ENCODE results near the gene NCOR2. TPM values are rescaled to one million over a fixed set of nuclear protein-coding genes. Genes with fewer than 3 reads are reported as not detected.

The NCOR2 gene
- total RNA-seq, 4 donors from 2014 or later = 72.1 to 460 (median 119) TPM

DNA sequence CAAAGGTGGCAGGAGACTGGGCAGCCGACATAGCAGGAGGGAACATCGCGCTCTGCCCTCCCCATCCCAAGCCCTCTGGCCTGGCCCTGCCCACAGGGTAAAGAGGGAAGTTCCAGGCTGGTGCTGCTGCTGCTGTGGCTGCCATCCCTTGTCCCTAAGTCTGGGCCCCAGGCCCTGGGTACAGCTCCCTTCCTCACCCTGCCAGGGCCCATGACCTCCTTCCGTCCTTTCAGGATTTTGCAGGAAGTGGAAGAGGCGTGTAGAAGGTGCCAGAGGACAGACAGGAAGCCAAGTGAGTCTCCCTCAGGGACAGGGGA, 14.7 kb upstream of the NCOR2 start:
- in situ Hi-C loops (cut with MboI; ENCODE audit: low pct_ligation_motif_present in 1 of 4, low pct_unique_long_range_greater_than_20kb in 1 of 4, low sequenced_read_pairs in 3 of 4) = loop anchor here in 1 of 4 donors (25.0 kb wide), 1 partner anchor 180 kb away; no protein-coding TSS in a partner anchor
- 60% methylated on average over 5 of the region's 5 CpGs; no CpG with 5 or more reads in 1 of the 2 donors for WGBS, 2 donors (ENCODE audit: low coverage in 1 of 2)

DNA sequence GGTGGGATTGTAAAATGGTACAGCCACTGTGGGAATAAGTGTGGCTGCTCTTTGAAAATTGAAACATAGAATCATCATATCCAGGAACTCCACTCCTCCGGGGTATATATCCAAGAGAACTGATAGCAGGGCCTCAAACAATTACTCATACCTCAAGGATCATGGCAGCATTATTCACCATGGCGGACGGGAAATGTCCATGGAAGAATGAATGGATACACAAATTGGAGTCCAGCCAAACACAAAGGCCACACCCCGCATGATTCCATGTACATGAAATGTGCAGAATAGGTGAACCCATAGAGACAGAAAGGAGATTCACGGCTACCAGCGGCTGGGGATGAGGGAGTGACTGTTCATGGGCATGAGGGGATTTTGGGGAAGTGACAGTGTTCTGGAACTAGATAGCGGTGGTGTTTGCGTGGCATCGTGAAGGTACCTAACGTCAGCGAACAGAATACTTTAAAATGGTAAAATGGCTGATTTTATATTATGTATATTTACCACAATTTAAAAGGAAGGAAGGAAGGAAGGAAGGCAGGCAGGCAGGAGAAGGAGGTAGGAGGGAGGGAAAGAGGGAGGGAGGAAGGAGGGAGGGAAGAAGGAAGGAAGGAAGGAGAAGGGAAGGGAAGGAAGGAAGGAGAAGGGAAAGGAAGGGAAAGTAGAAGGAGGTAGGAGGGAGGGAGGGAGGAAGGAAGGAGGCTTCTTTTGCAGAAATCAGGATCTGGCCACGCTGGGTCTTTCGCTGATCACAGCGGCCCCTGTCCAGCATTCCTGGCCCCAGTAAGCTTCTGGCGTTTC, 14.1 kb upstream of the NCOR2 start:
- 75 to 88% methylated on average over 7 to 15 of the region's 15 CpGs for WGBS, 2 donors (ENCODE audit: low coverage in 1 of 2)

More for the DNA sequence above, 14.7 kb upstream of the NCOR2 start:
- H3K4me3 ChIP-seq = no peak overlapping the region
- H3K36me3 ChIP-seq = no peaks in the 10 kb centered on the region
- H3K27me3 ChIP-seq = no peaks in the 10 kb centered on the region
- H3K9me3 ChIP-seq = no peaks in the 10 kb centered on the region
- no peak overlapping the region for H3K27ac ChIP-seq
- TF ChIP-seq EP300 (IDR thresholded peaks at IDR 0.05; ENCODE audit: low read depth) (no peak), POLR2AphosphoS5 (IDR thresholded peaks at IDR 0.05) (no peak), POLR2A (IDR thresholded peaks at IDR 0.05) (no peak)
- TF ChIP-seq, protein P1, sequence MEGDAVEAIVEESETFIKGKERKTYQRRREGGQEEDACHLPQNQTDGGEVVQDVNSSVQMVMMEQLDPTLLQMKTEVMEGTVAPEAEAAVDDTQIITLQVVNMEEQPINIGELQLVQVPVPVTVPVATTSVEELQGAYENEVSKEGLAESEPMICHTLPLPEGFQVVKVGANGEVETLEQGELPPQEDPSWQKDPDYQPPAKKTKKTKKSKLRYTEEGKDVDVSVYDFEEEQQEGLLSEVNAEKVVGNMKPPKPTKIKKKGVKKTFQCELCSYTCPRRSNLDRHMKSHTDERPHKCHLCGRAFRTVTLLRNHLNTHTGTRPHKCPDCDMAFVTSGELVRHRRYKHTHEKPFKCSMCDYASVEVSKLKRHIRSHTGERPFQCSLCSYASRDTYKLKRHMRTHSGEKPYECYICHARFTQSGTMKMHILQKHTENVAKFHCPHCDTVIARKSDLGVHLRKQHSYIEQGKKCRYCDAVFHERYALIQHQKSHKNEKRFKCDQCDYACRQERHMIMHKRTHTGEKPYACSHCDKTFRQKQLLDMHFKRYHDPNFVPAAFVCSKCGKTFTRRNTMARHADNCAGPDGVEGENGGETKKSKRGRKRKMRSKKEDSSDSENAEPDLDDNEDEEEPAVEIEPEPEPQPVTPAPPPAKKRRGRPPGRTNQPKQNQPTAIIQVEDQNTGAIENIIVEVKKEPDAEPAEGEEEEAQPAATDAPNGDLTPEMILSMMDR (IDR thresholded peaks at IDR 0.05) = no peak
- peaks cover 0 to 5% (median 2%) of the 10 kb centered on the region in 4 donors for H3K4me1 ChIP-seq
- intact Hi-C loops (cut with DNase I; ENCODE audit: low total_unique reads) = no loop called here
- DNase-seq = no peak

DNA sequence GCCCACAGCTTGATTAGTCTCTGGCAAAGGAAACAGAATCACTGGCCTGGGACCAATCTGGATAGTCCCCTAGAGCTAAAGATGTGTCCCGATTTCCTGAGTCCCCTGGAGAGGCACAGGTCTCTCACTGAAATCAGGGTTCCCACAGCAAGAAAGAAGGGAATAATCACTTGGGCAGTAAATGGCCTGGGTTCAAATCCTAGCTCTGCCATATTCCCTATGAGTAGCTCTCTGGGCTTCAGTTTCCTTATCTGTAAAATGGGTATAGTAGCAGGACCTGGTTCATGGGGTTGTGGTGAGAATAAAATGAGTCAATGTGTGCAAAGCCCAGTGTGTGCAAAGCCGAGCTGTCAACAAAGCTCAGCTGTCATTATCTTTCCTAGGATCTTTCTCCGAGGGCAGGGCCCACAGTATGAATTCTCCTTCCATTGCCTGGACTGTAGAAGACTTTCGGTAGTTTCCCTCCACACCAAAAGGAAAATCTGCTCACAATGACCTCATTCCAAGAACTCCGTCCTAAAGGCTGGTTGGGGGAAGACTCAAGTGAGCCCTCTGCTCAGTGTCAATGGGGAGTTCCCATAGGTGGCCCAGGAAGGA, 12.6 kb upstream of the NCOR2 start:
- WGBS, 2 donors (ENCODE audit: low coverage in 1 of 2) = 90 to 100% methylated on average over 2 to 5 of the region's 5 CpGs

More for the DNA sequence above, 14.1 kb upstream of the NCOR2 start:
- H3K36me3 ChIP-seq = no peaks in the 10 kb centered on the region
- no peak overlapping the region for H3K27ac ChIP-seq
- in situ Hi-C loops (cut with MboI; ENCODE audit: low pct_ligation_motif_present in 1 of 4, low pct_unique_long_range_greater_than_20kb in 1 of 4, low sequenced_read_pairs in 3 of 4) (loop anchor here in 1 of 4 donors (25.0 kb wide), 1 partner anchor 181 kb away; no protein-coding TSS in a partner anchor), intact Hi-C loops (cut with DNase I; ENCODE audit: low total_unique reads) (no loop called here)
- no peaks in the 10 kb centered on the region for H3K27me3 ChIP-seq
- no peak overlapping the region for H3K4me3 ChIP-seq
- peaks cover 0 to 5% (median 0%) of the 10 kb centered on the region in 4 donors for H3K4me1 ChIP-seq
- TF ChIP-seq EP300 (IDR thresholded peaks at IDR 0.05; ENCODE audit: low read depth) (no peak), POLR2A (IDR thresholded peaks at IDR 0.05) (no peak)
- TF ChIP-seq, protein P1 (IDR thresholded peaks at IDR 0.05) = no peak
- H3K9me3 ChIP-seq = no peaks in the 10 kb centered on the region
- DNase-seq = no peak

DNA sequence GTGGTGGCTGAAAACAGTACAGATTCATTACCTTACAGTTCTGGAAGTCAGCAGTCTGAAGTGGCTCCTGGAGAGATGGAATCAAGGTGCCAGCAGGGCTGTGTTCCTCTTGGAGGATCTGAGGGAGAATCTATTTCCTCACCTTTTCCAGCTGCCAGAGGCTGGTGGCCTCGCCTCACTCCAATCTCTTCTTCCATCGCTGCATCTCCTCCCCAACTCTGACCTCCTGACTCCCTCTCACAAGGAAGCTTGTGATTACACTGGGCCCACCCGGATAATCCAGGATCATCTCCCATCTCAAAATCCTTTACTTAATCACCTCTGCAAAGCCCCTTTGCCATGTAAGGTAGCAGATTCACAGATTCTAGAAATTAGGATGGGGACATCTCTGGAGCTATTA, 11.4 kb upstream of the NCOR2 start:
- Histone ChIP-seq H3K9me3 (no peaks in the 10 kb centered on the region), H3K36me3 (no peaks in the 10 kb centered on the region), H3K27ac (no peak overlapping the region), H3K4me1 (peaks cover 0 to 5% (median under 1%) of the 10 kb centered on the region in 4 donors), H3K4me3 (no peak overlapping the region), H3K27me3 (no peaks in the 10 kb centered on the region)
- WGBS, 2 donors (ENCODE audit: low coverage in 1 of 2) = 85 to 100% methylated on average over 2 to 3 of the region's 3 CpGs
- DNase-seq = no peak
- in situ Hi-C loops (cut with MboI; ENCODE audit: low pct_ligation_motif_present in 1 of 4, low pct_unique_long_range_greater_than_20kb in 1 of 4, low sequenced_read_pairs in 3 of 4) = loop anchor here in 2 of 4 donors (10.0 to 25.0 kb wide), 2 partner anchors 183 to 186 kb away; no protein-coding TSS in a partner anchor
- no peak for TF ChIP-seq EP300 (IDR thresholded peaks at IDR 0.05; ENCODE audit: low read depth)
- no peak for TF ChIP-seq POLR2AphosphoS5 (IDR thresholded peaks at IDR 0.05)
- TF ChIP-seq, protein P1 (IDR thresholded peaks at IDR 0.05) = no peak
- intact Hi-C loops (cut with DNase I; ENCODE audit: low total_unique reads) = no loop called here

More for the DNA sequence above, 12.6 kb upstream of the NCOR2 start:
- intact Hi-C loops (cut with DNase I; ENCODE audit: low total_unique reads) (no loop called here), in situ Hi-C loops (cut with MboI; ENCODE audit: low pct_ligation_motif_present in 1 of 4, low pct_unique_long_range_greater_than_20kb in 1 of 4, low sequenced_read_pairs in 3 of 4) (loop anchor here in 2 of 4 donors (10.0 to 25.0 kb wide), 2 partner anchors 182 to 185 kb away; no protein-coding TSS in a partner anchor)
- H3K36me3 ChIP-seq = no peaks in the 10 kb centered on the region
- no peaks in the 10 kb centered on the region for H3K27me3 ChIP-seq
- no peaks in the 10 kb centered on the region for H3K9me3 ChIP-seq
- no peak for DNase-seq
- H3K4me3 ChIP-seq = no peak overlapping the region
- TF ChIP-seq POLR2A (IDR thresholded peaks at IDR 0.05) = no peak
- TF ChIP-seq, protein P1 (IDR thresholded peaks at IDR 0.05) = no peak
- TF ChIP-seq EP300 (IDR thresholded peaks at IDR 0.05; ENCODE audit: low read depth) = no peak
- H3K27ac ChIP-seq = no peak overlapping the region
- peaks cover 0 to 5% (median 0%) of the 10 kb centered on the region in 4 donors for H3K4me1 ChIP-seq

Data from transverse colon (tissue), 4 donors.